HepG2 (cell line): ENCODE measurements around the gene CTSA. TPM values are rescaled to one million over a fixed set of nuclear protein-coding genes. Genes with fewer than 3 reads are reported as not detected.

Experiments
- ATAC-seq: fragments of 200-7000 bp; cut with Tn5 transposase; 3 replicates; pipeline ENCODE4 v1.9.1; 2020; ENCODE audit warnings: mild to moderate bottlenecking, moderate library complexity
- BruUV-seq: library from RNA; stranded (reverse); fragments of 400-500 nt; replicated peaks from 2 replicates; lab custom pipeline; 2021; lab: Mats Ljungman, UMichigan
- CTCF ChIA-PET: fragments of 300-600 bp; formaldehyde crosslinking; extraction: SDS; loops from one replicate; lab custom pipeline; 2021; ENCODE audit warnings: low total read pairs, inconsistent platforms, low intra/inter-chr PET ratio; lab: Yijun Ruan, JAX
- POLR2A ChIA-PET: fragments of 350-600 bp; sonication (Branson Sonifier 250); formaldehyde crosslinking; loops from one replicate; lab custom pipeline; 2020; ENCODE audit warnings: antibody characterized with exemption, inconsistent platforms; lab: Yijun Ruan, JAX
- DNase-seq: peaks from one replicate; pipeline ENCODE4 v3.0.0-alpha.2; 2015; ENCODE audit warnings: low spot score
- FAIRE-seq: peaks from 3 replicates; lab custom pipeline; 2011; peaks lifted over from hg19 to GRCh38; lab: Jason Lieb, UNC
- H2AFZ ChIP-seq: one replicate; pipeline ENCODE4 v1.6.1; 2011; ENCODE audit warnings: low read length, inconsistent platforms
- H3K27ac ChIP-seq: fragments of 300-600 bp; 3 replicates; pipeline ENCODE4 v1.8.0; 2011; ENCODE audit warnings: mixed run types, mild to moderate bottlenecking, mixed read lengths, low read length, inconsistent platforms; ENCODE audit not compliant: insufficient read depth; ENCODE audit errors: extremely low read length
- H3K27me3 ChIP-seq, 2 experiments: fragments of 200-600 bp in 1 of 2; 2 replicates in 1 of 2; 3 replicates in 1 of 2; pipeline versions ENCODE4 v1.6.0 to v1.8.0; 2011; ENCODE audit warnings: low read length in 2 of 2, mild to moderate bottlenecking in 2 of 2, moderate library complexity in 2 of 2, inconsistent platforms in 1 of 2; ENCODE audit not compliant: insufficient read depth in 2 of 2, control insufficient read depth in 1 of 2
- H3K36me3 ChIP-seq, 2 experiments: fragments of 200-600 bp in 1 of 2; replicated peaks in 1 of 2; 2 replicates in 1 of 2; 3 replicates in 1 of 2; pipeline versions ENCODE4 v1.5.1 to v1.8.0; 2011; ENCODE audit warnings: low read length in 2 of 2, inconsistent platforms in 1 of 2; ENCODE audit not compliant: insufficient read depth in 2 of 2, control insufficient read depth in 1 of 2
- H3K4me1 ChIP-seq: 2 replicates; pipeline ENCODE4 v1.5.1; 2012; ENCODE audit warnings: low read length, inconsistent platforms; ENCODE audit not compliant: insufficient read depth
- H3K4me2 ChIP-seq: 2 replicates; pipeline ENCODE4 v1.6.0; 2011; ENCODE audit warnings: low read depth, low read length, inconsistent platforms
- H3K4me3 ChIP-seq, 3 experiments: fragments of 200-600 bp in 1 of 3; sonication (generic), shearing (Covaris generic) in 1 of 3; replicated peaks in 1 of 3; 2 replicates each; pipeline ENCODE4 v1.5.1; 2011 to 2016; ENCODE audit warnings: low read length in 3 of 3, inconsistent platforms in 2 of 3, low read depth in 2 of 3, mild to moderate bottlenecking in 2 of 3, control low read depth in 1 of 3, mixed read lengths in 1 of 3; ENCODE audit not compliant: insufficient read depth in 1 of 3
- H3K79me2 ChIP-seq: one replicate; pipeline ENCODE4 v1.6.1; 2011; ENCODE audit warnings: low read length, inconsistent platforms; ENCODE audit not compliant: insufficient read depth
- H3K9ac ChIP-seq: 2 replicates; pipeline ENCODE4 v1.6.0; 2011; ENCODE audit warnings: mild to moderate bottlenecking, low read depth, low read length, inconsistent platforms; ENCODE audit not compliant: insufficient read depth
- H3K9me3 ChIP-seq: 2 replicates; pipeline ENCODE4 v1.5.1; 2012; ENCODE audit warnings: mild to moderate bottlenecking, low read length
- H4K20me1 ChIP-seq: 2 replicates; pipeline ENCODE4 v1.6.0; 2011; ENCODE audit warnings: inconsistent platforms, mild to moderate bottlenecking, low read length, moderate library complexity; ENCODE audit not compliant: insufficient read depth
- ARID2 ChIP-seq: sonication (generic); formaldehyde crosslinking; IDR thresholded peaks from 2 replicates; pipeline ENCODE4 v1.8.1; 2022; ENCODE audit warnings: mild to moderate bottlenecking, missing genetic modification reagents, borderline replicate concordance
- CBX2 ChIP-seq, 2 experiments: fragments of 200-600 bp in 1 of 2; sonication (generic); formaldehyde crosslinking in 1 of 2; IDR thresholded peaks; 2 replicates each; pipeline versions ENCODE4 v1.7.0 to v1.8.1; 2018 to 2022; ENCODE audit warnings: low read depth in 2 of 2, low read length in 1 of 2, mild to moderate bottlenecking in 1 of 2, missing genetic modification reagents in 1 of 2
- DMAP1 ChIP-seq: IDR thresholded peaks from 2 replicates; pipeline ENCODE4 v1.6.1; 2016
- EEA1 ChIP-seq: sonication (generic); formaldehyde crosslinking; IDR thresholded peaks from 2 replicates; pipeline ENCODE4 v1.5.1; 2020; ENCODE audit warnings: mild to moderate bottlenecking, missing genetic modification reagents, borderline replicate concordance
- HMG20A ChIP-seq: IDR thresholded peaks from 2 replicates; pipeline ENCODE4 v1.6.1; 2016; ENCODE audit warnings: borderline replicate concordance
- HMGA1 ChIP-seq: sonication (generic); formaldehyde crosslinking; conservative IDR thresholded peaks from 2 replicates; pipeline ENCODE4 v1.4.0; 2020; ENCODE audit warnings: missing genetic modification reagents
- KAT2B ChIP-seq: fragments of 150-350 bp; IDR thresholded peaks from 2 replicates; pipeline ENCODE4 v1.6.1; 2014; ENCODE audit warnings: low read depth, low read length, borderline replicate concordance
- NFIB ChIP-seq: sonication (generic); formaldehyde crosslinking; IDR thresholded peaks from 2 replicates; pipeline ENCODE4 v1.9.0; 2021; ENCODE audit warnings: missing genetic modification reagents, mild to moderate bottlenecking, borderline replicate concordance
- NFKB2 ChIP-seq: sonication (generic); formaldehyde crosslinking; IDR thresholded peaks from 2 replicates; pipeline ENCODE4 v1.4.0; 2020; ENCODE audit warnings: missing genetic modification reagents, borderline replicate concordance
- ONECUT2 ChIP-seq: sonication (generic); formaldehyde crosslinking; IDR thresholded peaks from 2 replicates; pipeline ENCODE4 v1.4.0; 2020; ENCODE audit warnings: missing genetic modification reagents
- RBFOX2 ChIP-seq: fragments of 200-400 bp; formaldehyde crosslinking; IDR thresholded peaks from 2 replicates; pipeline ENCODE4 v1.6.1; 2017; ENCODE audit warnings: low read depth, mild to moderate bottlenecking, low read length
- SRSF1 ChIP-seq: fragments of 200-400 bp; formaldehyde crosslinking; optimal IDR thresholded peaks from 2 replicates; pipeline ENCODE3; 2017; ENCODE audit warnings: mild to moderate bottlenecking, low read depth, low read length, moderate library complexity
- XRCC5 ChIP-seq: fragments of 200-400 bp; formaldehyde crosslinking; optimal IDR thresholded peaks from 2 replicates; pipeline ENCODE3; 2017; ENCODE audit warnings: mild to moderate bottlenecking, low read length
- ZBTB4 ChIP-seq: sonication (generic); formaldehyde crosslinking; IDR thresholded peaks from 2 replicates; pipeline ENCODE4 v1.4.0; 2020; ENCODE audit warnings: missing genetic modification reagents, mild to moderate bottlenecking, borderline replicate concordance
- ZC3H13 ChIP-seq: sonication (generic); formaldehyde crosslinking; IDR thresholded peaks from 2 replicates; pipeline ENCODE4 v1.8.1; 2023; ENCODE audit warnings: mild to moderate bottlenecking, missing genetic modification reagents, moderate library complexity
- ZNF460 ChIP-seq: sonication (generic); formaldehyde crosslinking; IDR thresholded peaks from 2 replicates; pipeline ENCODE4 v1.5.1; 2020; ENCODE audit warnings: missing genetic modification reagents, mild to moderate bottlenecking, borderline replicate concordance
- ZNF749 ChIP-seq: sonication (generic); formaldehyde crosslinking; IDR thresholded peaks from 2 replicates; pipeline ENCODE4 v1.8.0; 2022; ENCODE audit warnings: mild to moderate bottlenecking, missing genetic modification reagents, moderate library complexity, borderline replicate concordance
- WGBS: methylation state at CpG from one replicate; pipeline ENCODE4 v1.1.6; 2017; ENCODE audit warnings: low lambda C conversion rate; 5-methylcytosine and 5-hydroxymethylcytosine counted together
- in situ Hi-C: cut with HindIII; loops from 2 replicates; pipeline ENCODE4 v1.10.0; 2017; ENCODE audit warnings: low pct_unique_long_range_greater_than_20kb; ENCODE audit not compliant: extremely low pct_ligation_motif_present
- intact Hi-C: fragments of 100-400 bp; cut with micrococcal nuclease; formaldehyde crosslinking; loops from one replicate; pipeline ENCODE4 v1.10.0; 2022; ENCODE audit not compliant: unreplicated experiment
- polyA plus RNA-seq, 8 experiments: library from polyadenylated mRNA; depleted of rRNA in 3 of 8; stranded (reverse) in 7 of 8; unstranded in 1 of 8; fragments of >200 nt; fragmentation: Illumina TruSeq in 4 of 8; extraction: Trizol in 4 of 8; gene quantifications; 2 replicates each; pipeline versions ENCODE4 v1.2.1 to v1.2.3, GENCODE V29; 2011 to 2016; ENCODE audit warnings: low read depth in 4 of 8, missing spikeins in 1 of 8, mixed read lengths in 1 of 8; ENCODE audit not compliant: insufficient read depth in 1 of 8
- total RNA-seq, 5 experiments: library from RNA; depleted of rRNA; stranded (reverse); fragments of >200 nt; fragmentation: Illumina TruSeq; extraction: Trizol; gene quantifications; 2 replicates each; pipeline ENCODE4 v1.2.3, GENCODE V29; 2016; ENCODE audit warnings: low read depth in 1 of 5
- TF ChIP-seq, protein P1 (sequence below): sonication (generic); formaldehyde crosslinking; IDR thresholded peaks from 2 replicates; pipeline ENCODE4 v1.5.1; 2020; ENCODE audit warnings: missing genetic modification reagents, mild to moderate bottlenecking, borderline replicate concordance

The CTSA gene
- total and polyA plus RNA-seq, 2 of the 13 experiments (the other 11 are each of a cell fraction or from before 2014, with no cell fraction given), result 202 to 231 TPM

DNA sequence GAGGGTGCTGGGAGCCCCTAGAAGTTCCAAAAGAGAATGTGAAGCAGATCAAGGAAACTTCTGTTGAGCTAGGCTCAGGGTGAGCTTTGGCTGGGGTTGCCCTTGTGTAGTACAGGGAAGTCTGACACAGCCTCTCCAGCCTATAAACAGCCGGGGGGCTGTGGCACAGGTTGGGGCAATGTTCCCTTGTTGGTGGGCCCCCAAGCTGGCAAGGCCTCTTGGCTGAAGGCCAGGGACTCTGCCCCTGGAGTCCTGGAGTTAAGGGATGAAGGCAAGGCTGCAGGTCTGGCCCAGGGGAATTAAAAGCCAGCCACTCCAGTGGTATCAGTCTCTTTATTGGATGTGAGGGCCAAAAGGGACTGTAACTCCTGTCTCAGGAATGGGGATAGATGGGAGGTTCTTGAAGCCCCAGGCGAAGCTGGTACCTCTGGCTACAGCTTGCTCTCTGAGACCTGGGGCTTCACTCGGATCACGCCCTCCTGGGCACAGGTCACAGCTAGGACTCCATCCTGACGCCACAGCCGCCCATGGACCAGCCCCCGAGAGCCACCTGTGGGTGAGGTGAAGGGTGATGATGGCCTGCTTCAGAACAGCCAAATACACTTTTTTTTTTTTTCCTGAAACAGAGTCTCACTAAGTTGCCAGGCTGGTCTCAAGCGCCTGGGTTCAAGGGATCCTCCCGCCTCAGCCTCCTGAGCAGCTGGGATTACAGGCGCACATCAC is 49.6 kb upstream of the CTSA start:
- peaks cover 18 to 48% of the 10 kb centered on the region in 2 experiments for H3K36me3 ChIP-seq
- intact Hi-C loops, result no loop called here
- H3K9me3 ChIP-seq, result no peaks in the 10 kb centered on the region
- no peak overlapping the region for H3K4me2 ChIP-seq
- H4K20me1 ChIP-seq, result no peaks in the 10 kb centered on the region
- CTCF ChIA-PET, result no interaction called here
- H3K27me3 ChIP-seq, result no peaks in the 10 kb centered on the region
- in situ Hi-C loops, result no loop called here
- H3K4me1 ChIP-seq, result peaks cover 10% of the 10 kb centered on the region
- POLR2A ChIA-PET, result interaction anchor here (0.6 to 2.0 kb wide), 9 partner anchors 8 to 128 kb away, joined by 3 to 12 read pairs (median 5); partner anchors contain the start of genes ACOT8, SNX21 and ZSWIM3
- BruUV-seq, result no TSS peak
- no peak for FAIRE-seq
- H3K4me3 ChIP-seq, result no peak overlapping the region
- ATAC-seq, result no peak; the same call in 1 of the 3 replicates
- no peak for DNase-seq
- H3K27ac ChIP-seq, result no peak overlapping the region
- H3K79me2 ChIP-seq, result no peaks in the 10 kb centered on the region
- 97% methylated on average over 10 of the region's 10 CpGs for WGBS
- H3K9ac ChIP-seq, result no peak overlapping the region
- H2AFZ ChIP-seq, result no peak overlapping the region
- TF ChIP-seq DMAP1 (CRISPR knock-in tag) (no peak), XRCC5 (no peak), NFIB (CRISPR knock-in tag) (0 out of 2 replicates have a peak, but pooled peaks have one; percentile 23), HMGA1 (CRISPR knock-in tag) (no peak), KAT2B (no peak), ONECUT2 (CRISPR knock-in tag) (no peak), ZC3H13 (0 out of 2 replicates have a peak, but pooled peaks have one; percentile 44), RBFOX2 (0 out of 2 replicates have a peak, but pooled peaks have one; percentile 17), SRSF1 (no peak), ARID2 (CRISPR knock-in tag) (no peak), EEA1 (CRISPR knock-in tag) (0 out of 2 replicates have a peak, but pooled peaks have one; percentile 6), CBX2 (IDR thresholded peaks at IDR 0.05; ENCODE audit: low read depth, low read length) (no peak), CBX2 (CRISPR knock-in tag; IDR thresholded peaks at IDR 0.05; ENCODE audit: low read depth) (no peak), HMG20A (CRISPR knock-in tag) (no peak), NFKB2 (CRISPR knock-in tag) (no peak), ZNF460 (CRISPR knock-in tag) (no peak), ZBTB4 (CRISPR knock-in tag) (no peak), ZNF749 (CRISPR knock-in tag) (no peak)
- TF ChIP-seq, protein P1, sequence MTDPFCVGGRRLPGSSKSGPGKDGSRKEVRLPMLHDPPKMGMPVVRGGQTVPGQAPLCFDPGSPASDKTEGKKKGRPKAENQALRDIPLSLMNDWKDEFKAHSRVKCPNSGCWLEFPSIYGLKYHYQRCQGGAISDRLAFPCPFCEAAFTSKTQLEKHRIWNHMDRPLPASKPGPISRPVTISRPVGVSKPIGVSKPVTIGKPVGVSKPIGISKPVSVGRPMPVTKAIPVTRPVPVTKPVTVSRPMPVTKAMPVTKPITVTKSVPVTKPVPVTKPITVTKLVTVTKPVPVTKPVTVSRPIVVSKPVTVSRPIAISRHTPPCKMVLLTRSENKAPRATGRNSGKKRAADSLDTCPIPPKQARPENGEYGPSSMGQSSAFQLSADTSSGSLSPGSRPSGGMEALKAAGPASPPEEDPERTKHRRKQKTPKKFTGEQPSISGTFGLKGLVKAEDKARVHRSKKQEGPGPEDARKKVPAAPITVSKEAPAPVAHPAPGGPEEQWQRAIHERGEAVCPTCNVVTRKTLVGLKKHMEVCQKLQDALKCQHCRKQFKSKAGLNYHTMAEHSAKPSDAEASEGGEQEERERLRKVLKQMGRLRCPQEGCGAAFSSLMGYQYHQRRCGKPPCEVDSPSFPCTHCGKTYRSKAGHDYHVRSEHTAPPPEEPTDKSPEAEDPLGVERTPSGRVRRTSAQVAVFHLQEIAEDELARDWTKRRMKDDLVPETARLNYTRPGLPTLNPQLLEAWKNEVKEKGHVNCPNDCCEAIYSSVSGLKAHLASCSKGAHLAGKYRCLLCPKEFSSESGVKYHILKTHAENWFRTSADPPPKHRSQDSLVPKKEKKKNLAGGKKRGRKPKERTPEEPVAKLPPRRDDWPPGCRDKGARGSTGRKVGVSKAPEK (CRISPR knock-in tag), result no peak
